OCI-M1 (cell line): ENCODE data around the gene L3MBTL1.
A peak's percentile ranks its signal among the peaks of the same experiment; 100 is the strongest.
"Not testable (repeated sequence)": the region's sequence is repeated elsewhere in the genome, so short reads cannot be mapped to it uniquely, and the experiment has no call there.

Experiments
- DNase-seq: peaks from one replicate; lab custom pipeline; 2025; lab: John Stamatoyannopoulos, UW

The L3MBTL1 gene

DNA sequence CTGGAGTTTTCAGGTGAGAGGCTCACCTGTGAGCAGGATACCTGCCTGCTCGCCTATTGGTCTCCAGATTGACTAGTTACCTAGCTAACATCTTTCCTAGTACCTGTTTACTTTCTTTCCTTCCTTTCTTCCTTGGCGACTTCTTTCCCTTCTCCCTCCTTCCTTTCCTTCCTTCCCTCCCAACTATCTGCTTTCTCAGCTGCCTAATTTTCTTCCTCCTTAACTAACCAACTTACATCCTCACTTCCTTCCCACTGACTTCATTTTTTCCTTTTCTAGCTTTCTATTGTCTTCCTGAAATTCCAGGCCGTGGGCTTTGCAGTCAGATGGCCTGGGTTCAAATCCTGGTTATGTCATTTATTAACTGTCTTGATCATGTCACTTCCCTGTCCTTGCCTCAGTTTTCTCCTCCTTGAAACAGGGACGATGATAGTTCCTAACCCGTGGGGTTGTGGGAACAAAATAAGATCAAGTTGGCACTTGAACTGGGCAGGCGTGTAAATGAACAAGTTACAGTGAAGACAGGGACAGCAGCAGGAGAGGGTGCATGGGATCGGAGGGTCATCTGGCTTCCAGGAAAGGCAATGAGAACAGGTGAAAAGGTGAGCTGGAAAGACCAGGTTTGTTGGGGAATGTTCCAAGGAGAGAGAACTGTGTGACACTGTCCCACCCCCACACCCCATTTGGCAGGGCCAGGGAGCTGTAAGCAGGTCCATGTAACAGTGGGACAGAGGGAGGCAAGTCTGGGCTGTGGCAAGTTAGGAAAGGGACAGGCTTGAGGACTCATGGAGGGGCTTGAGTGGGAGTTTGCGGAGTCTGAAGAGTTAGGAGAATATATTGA is 51.9 kb downstream of the L3MBTL1 start:
- no peak for DNase-seq

DNA sequence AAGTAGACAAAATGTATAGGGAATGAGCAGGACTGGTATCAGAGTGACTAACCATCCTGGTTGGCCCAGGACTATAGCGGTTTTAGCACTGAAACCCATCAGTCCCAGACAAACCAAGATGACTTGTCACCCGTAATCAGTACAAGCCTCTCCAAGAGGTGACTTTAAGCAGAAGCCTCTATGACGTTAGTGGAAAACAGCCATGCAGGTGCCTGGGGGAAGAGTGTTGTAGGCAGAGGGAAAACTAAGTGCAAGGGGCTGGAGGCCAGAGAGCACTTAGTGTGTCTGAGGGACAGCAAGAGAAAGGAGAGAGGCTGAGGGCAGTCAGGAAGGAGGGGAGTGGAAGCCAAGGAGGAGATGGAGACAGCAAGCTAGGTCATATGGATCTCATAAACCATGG is 53.5 kb downstream of the L3MBTL1 start:
- no peak for DNase-seq

GRCh38 chr20:43563429-43563828 is 55.9 kb downstream of the L3MBTL1 start:
- peak; percentile 44 for DNase-seq

- DNase-seq, result no peak
These were observed 56.5 kb downstream of the L3MBTL1 start for GRCh38 chr20:43563991-43564390.

GRCh38 chr20:43564455-43564854 is 57.0 kb downstream of the L3MBTL1 start:
- no peak for DNase-seq

- no peak for DNase-seq
These were observed 57.7 kb downstream of the L3MBTL1 start for GRCh38 chr20:43564993-43565757.

- no peak for DNase-seq
These were observed 58.2 kb downstream of the L3MBTL1 start for GRCh38 chr20:43565758-43566104.

GRCh38 chr20:43567477-43567876 is 60.0 kb downstream of the L3MBTL1 start:
- no peak for DNase-seq

GRCh38 chr20:43568706-43569105 is 61.2 kb downstream of the L3MBTL1 start:
- no peak for DNase-seq

- no peak for DNase-seq
These were observed 61.8 kb downstream of the L3MBTL1 start for GRCh38 chr20:43569282-43569681.

GRCh38 chr20:43570496-43570895 is 63.0 kb downstream of the L3MBTL1 start:
- no peak for DNase-seq

GRCh38 chr20:43571310-43571709 is 63.8 kb downstream of the L3MBTL1 start:
- DNase-seq, result no peak

DNA sequence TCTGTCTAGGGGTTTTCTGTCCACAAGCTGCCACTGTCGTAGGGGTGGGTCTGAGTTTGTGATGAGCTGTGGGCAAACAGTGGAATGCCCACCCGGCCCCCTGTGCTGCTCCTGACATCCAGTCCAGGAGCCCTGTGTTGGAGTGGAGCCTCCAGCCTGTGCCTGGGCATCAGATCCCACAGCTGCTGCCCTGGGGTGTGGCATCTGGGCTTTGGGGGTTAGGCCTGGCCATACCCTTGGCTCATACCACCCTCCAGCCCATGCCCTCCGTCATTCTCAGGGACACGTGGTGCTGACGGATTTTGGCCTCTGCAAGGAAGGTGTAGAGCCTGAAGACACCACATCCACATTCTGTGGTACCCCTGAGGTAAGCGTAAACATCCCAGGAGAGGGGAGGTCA is 64.3 kb downstream of the L3MBTL1 start:
- DNase-seq, result no peak

DNA sequence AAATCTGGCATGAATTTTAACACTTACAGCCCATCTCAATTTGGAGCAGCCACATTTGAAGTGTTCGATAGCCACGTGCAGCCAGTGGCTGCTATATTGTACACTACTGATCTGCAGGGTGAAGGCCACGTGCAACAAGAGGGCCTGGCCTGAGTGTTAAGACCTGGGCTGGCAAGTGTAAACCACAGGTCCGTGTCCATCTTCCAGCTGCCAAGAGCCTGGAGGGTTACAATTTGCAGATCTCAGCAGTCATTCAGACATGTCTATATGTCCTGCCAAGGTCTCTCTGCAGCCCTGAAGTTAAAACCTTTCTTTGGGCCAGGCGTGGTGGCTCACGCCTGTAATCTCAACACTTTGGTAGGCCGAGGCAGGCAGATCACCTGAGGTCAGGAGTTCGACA is 65.4 kb downstream of the L3MBTL1 start:
- no peak for DNase-seq

DNA sequence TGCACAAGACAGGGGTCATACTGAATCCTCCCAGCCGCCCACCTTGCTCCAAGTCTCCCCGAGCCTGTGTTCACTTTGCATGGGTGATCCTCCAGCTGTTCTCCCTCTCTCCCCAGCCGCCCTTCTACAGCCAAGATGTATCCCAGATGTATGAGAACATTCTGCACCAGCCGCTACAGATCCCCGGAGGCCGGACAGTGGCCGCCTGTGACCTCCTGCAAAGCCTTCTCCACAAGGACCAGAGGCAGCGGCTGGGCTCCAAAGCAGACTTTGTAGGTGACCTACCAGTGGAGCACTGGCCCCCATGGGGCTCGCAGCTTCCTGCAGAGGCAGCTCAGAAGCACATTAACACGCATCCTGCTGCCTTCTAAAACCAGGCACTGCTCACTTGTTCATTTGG is 68.6 kb downstream of the L3MBTL1 start:
- no peak for DNase-seq

DNA sequence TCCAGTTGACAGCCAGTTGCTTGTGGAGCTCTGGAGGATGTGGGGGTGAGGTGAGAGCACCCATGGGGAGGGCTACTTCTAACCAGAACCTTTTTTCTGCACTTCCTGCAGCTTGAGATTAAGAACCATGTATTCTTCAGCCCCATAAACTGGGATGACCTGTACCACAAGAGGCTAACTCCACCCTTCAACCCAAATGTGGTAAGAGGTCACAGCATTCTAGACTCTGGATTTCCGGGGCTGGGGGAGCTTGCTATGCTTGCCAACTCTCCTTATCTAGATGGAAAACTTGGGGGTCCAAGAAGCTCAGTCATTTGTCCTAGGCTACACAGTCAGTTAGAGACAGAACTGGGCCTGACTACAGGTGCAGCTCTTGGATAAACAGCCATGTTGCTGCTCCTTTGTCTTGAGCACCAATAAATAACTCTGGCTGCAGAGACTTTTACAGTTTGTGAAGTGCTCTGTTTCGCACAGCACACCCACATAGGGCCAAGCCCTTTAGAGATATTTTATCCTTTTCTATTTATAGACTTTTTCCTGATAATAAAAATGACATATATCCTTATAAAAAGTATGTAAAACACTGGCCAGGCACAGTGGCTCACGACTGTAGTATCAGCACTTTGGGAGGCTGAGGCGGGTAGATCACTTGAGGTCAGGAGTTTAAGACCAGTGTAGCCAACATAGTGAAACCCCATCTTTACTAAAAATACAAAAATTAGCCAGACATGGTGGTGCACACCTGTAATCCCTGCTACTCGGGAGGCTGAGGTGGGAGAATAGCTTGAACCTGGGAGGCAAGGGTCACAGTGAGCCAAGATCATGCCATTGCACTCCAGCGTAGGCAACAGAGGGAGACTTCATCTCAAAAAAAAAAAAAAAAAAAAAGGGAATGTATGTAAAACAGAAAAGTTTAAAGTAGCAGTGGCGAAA is 72.6 kb downstream of the L3MBTL1 start:
- DNase-seq, result peak; percentile 76

- DNase-seq, result peak; percentile 50
These were observed 75.8 kb downstream of the L3MBTL1 start for GRCh38 chr20:43583133-43583864.

- peak; percentile 98 for DNase-seq
These were observed 76.5 kb downstream of the L3MBTL1 start for GRCh38 chr20:43583982-43584432.

- no peak for DNase-seq
These were observed 77.1 kb downstream of the L3MBTL1 start for GRCh38 chr20:43584448-43585136.

DNA sequence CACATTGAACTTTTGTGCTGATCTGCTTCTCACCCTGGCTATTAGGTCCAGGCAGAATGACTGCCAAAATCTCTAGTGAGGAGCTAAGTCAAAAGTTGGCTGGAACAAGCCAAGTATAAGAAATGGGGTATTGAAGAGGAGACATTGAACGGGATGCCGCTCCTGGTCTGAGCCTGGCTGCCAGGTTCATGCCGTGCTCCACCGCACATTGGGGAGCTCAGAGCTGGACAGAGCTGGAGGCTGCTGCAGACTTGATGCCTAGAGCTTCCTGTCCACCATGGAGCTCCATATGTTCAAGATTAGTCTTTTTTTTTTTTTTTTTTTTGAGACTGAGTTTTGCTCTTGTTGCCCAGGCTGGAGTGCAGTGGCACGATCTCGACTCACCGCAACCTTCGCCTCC is 79.1 kb downstream of the L3MBTL1 start:
- DNase-seq, result no peak

DNA sequence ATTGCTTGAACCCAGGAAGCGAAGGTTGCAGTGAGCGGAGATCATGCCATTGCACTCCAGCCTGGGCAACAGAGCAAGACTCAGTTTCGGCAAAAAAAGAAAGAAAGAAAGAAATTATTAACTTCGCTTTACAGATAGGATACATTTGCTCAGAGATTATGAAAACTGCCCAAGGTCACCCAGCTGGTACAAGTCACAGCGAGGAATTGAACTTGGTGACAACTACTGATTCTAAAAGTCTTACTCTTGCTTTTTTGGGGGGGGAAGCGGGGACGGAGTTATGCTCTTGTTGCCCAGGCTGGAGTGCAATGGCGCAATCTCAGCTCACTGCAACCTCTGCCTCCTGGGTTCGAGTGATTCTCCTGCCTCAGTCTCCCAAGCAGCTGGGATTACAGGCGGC is 81.0 kb downstream of the L3MBTL1 start:
- not testable (repeated sequence) for DNase-seq
